Measurements from ENCODE around the gene SENP2. TPM values are rescaled to one million over a fixed set of nuclear protein-coding genes. Genes with fewer than 3 reads are reported as not detected.
"Not testable (repeated sequence)": the region's sequence is repeated elsewhere in the genome, so short reads cannot be mapped to it uniquely, and the experiment has no call there.

SENP2 gene
- polyA plus RNA-seq (ENCODE audit: insufficient read length), result 35.3 TPM

DNA sequence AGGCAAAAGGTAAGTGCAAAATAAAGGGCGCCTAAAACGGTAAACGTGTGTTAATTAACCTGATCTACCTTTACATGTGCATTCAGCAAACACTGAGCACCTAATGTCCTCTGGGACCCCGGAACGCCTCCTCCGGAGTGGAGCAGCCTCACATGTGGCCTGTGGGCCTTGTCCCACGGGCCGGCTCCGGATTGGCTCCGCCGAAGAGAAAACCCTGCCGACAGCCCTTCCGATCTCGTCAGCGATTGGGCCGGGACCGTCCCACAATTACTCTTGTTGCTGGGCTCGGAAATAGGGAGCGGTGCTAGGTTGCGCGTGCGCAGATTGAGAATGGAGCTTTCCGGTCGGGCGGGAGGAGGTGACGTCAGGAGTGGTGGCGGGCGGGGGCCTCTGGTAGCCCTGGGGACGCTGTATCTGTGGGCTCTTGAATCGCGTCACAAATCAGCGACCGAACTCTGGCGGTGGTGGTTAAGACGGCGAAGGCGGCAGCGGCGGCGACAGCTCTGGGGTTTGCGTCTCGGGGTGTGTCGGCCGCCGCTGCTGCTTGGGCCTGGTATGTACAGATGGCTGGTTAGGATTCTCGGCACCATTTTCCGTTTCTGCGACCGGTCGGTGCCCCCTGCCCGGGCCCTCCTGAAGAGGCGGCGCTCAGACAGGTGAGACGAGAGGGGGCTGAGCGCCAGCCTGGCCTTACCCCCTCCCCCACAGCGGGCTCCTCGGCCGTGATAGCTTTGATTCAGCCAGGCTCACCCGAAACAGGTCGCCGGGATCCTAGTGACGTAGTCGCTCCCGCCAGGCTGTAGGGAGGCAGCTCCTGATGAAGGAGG is at the start of gene SENP2:
Gene SENP2, plus strand, starts transcription at position 437 of the 827 bp plus-strand sequence. Its CDS starts 119 bp downstream, at position 556.
- peak; percentile 99 for DNase-seq

DNA sequence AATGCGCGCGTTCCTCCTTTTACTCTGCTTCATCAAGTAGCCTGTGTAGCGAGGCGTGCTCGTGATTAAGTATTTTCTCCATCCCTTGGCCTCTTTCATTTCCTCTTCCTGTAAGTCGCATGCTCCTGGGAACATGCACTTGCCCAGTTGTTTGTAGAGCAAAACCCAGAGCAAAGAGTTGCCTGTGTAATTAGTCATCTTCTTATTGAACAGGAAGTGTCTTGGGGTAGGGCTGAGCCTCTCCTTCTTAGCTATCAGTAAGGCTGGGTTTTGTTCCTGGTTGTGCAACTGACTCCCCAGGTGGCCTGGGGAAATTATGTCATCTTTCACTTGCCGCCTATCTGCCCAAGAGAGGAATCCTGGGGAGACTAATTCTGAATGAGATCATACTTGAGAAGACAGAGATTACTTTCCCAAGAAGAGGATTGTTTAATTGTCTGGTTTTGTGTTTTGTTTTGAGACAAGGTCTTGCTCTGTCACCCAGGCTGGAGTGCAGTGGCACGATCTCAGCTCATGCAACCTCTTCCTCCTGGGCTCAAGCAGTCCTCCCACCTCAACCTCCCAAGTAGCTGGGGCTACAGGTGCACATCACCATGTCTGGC is 48.6 kb upstream of the SENP2 start:
- peak; percentile 10 for DNase-seq

DNA sequence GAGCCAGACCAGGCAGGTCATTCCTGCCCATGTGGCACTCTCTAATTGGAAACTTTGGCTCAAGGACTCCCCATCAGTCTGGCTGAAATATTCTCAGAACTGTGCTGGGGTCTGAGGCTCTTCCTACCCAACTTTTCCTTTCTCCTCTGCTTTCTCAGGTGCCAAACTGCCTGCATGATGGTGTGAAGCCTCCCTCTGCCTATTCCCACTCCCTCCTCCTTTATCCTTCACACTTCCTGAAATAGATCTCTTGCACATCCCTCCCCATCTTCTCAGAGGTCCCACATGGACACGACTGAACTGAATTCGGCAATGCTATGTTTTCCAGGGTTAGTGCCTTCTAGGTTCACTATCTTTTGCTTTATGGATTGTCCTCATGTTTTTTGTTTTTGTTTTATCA is 46.2 kb upstream of the SENP2 start:
- no peak for DNase-seq

DNA sequence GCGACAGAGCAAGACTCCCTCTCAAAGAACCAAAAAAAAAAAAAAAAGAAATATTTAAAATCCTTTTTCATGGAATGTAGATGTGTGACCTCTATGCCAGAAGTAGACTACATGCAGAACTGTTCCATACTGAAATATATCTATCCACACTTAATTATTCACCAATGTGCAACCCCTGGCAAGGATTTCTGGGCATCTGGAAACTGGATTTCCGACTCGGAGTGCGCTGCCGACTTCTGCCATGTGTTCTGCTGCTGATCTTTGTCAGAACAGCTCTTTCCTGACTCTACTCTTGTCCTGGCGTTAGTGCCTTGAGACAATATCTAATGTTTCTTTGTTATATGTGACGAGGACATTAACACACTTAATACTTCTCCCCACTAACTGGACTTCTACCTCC is 45.4 kb upstream of the SENP2 start:
- peak; percentile 15 for DNase-seq

DNA sequence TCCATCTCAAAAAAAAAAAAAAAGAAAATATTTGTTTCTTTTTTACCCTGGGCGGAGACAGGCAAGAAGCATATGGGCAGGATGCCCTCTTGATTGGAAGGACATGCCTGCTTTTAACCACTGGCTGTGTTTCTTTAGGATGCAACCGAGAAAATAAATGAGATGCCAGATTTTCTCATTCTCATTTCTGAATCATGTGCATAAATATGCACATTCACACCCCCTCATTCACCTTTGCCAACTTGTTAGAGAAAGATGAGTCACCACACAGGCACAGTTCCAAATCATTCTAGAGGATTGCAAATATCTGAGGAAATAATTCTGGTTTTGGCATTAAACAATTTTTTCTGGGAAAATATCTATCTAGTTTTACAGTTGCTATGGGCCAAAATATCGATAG is 37.0 kb upstream of the SENP2 start:
- DNase-seq, result peak; percentile 76

- no peak for DNase-seq
Measured at GRCh38 chr3:185549651-185550111, 36.4 kb upstream of the SENP2 start.

GRCh38 chr3:185552358-185552877 is 33.7 kb upstream of the SENP2 start, which contains the start of gene LIPH:
Gene LIPH (minus strand): TSS chr3:185552588. CDS start chr3:185552471, 117 bp downstream.
- no peak for DNase-seq

- no peak for DNase-seq
Measured at GRCh38 chr3:185555101-185555501, 31.0 kb upstream of the SENP2 start.

DNA sequence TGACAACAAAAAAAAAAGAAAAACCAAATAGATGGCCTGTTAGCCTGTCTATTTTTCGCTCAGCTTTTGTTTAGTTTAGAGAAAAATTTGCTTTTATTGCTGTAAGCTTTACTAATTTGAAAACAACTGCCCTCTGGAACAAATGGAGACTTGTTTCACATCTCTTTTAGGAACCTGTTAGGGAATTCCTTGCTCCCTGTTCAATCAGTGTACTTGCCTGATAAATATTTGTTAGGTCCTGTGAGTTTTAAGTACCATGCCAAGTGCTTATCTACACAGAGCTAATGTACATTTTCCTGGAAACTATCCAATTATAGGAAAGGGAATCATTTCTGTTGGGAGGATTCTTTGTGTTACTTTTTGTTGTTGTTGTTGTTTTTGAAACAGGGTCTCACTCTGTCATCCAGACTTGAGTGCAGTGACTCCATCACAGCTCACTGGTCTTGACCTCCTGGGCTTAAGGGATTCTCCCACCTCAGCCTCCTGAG is 30.2 kb upstream of the SENP2 start:
- DNase-seq, result no peak

DNA sequence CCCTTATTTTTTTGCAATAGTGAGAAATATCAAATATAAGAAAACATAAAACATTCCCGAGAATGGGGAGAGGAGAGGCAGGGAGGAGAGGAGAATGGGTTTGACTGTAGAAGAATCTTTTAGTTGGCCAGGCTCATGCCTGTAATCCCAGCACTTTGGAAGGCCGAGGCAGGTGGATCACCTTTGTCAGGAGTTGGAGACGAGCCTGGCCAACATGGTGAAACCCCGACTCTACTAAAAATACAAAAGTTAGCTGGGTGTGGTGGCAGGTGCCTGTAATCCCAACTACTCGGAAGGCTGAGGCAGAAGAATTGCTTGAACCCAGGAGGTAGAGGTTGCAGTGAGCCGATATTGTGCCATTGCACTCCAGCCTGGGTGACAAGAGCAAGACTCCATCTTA is 29.5 kb upstream of the SENP2 start:
- not testable (repeated sequence) for DNase-seq

GRCh38 chr3:185558395-185558794 is 27.7 kb upstream of the SENP2 start:
- DNase-seq, result no peak

- DNase-seq, result no peak
Measured at GRCh38 chr3:185559706-185560090, 26.4 kb upstream of the SENP2 start.

- DNase-seq, result no peak
Measured at GRCh38 chr3:185560676-185561075, 25.4 kb upstream of the SENP2 start.

GRCh38 chr3:185561374-185561943 is 24.6 kb upstream of the SENP2 start:
- no peak for DNase-seq

- DNase-seq, result no peak
Measured at GRCh38 chr3:185561958-185562357, 24.1 kb upstream of the SENP2 start.

DNA sequence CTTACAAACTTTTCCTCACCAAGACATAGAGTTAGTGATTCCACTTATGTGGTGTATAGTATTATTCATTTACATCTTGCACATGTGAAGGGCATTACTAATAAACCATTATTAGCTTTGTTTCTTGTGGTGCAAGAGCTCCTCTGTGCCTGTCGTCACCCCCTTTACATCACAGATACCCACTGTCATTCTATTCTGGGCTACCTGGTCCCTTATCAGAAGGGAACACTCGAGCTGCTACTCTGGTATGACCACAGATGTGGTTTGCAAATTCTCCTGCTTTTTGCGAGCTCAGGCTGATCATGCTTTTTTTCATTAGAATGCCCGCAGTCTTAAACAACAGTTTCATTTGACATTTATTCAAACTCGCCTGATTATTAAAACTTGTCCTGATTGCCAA is 13.9 kb upstream of the SENP2 start:
- DNase-seq, result no peak

DNA sequence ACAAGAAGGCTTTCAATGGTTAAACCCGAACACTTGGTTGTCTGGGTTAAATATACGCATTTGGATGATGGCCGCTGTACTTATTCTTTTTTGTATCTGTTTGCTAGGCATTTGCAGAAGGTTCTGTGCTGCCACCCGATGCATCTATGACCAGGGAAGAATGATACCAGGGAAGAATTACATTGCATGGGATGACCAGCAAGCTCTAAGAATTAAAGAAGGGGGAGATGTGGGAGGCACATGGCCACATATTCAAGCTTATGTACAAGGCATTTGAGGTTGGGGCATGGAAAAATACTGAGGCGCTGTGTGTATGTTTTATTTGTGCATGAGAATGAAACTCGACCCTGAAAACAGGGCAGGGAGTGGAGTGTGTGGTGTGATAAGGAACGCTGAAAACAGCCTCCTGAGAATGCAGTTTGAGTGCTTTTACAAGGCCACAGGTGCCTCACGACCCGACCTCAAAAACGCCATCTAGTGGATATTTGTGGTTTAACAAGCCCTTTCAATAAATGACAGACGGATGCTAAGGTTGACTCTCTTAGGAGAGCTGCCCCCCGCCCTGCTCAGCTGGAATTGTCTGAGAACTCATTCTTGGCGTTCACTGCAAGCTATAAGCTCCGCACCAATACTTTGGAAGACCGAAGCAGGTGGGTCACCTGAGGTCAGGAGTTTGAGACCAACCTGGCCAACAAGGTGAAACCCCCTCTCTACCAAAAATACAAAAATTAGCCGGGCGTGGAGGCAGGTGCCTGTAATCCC is 10.8 kb upstream of the SENP2 start:
- not testable (repeated sequence) for DNase-seq

GRCh38 chr3:185582236-185582635 is 3.9 kb upstream of the SENP2 start:
- DNase-seq, result no peak

- no peak for DNase-seq
Measured at GRCh38 chr3:185582871-185583270, 3.2 kb upstream of the SENP2 start.

DNA sequence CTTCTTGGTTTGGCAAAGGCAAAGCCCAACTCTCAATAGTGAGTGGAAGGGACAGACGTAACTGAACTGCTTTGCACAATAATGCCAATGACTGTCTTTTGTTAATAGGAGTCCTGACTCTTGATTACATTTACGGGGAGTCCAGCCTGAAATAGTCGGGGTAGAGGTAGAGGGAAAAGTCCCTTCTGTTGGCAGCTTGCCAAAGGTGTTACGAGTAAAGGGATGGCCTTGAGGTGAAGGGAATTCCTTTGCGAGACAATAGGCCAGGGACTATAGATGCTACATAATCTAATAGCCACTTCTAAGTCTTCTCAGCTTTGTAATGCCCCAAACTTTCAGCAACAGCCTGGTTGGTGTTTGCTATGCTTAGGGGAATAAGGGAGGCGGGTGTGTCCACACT is 2.2 kb upstream of the SENP2 start:
- DNase-seq, result no peak

- no peak for DNase-seq
Measured at GRCh38 chr3:185584686-185585085, 1.4 kb upstream of the SENP2 start.

DNA sequence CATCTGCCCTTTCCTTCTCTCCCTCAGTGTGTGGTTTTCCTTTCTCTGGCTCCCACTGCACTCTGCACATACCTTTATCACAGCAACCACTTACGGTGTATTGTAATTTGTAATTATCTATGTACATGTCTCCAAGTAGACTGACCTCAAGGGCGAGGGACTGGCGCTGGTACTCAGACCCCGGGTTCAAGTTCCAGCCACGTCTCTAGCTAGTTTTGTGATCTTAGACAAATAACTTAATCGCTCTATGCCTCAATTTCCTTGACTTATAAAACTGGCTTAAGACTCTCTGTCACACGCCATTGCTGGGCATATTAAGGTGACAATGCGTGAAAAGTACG is 607 bp upstream of the SENP2 start:
- DNase-seq, result no peak

- no peak for DNase-seq
Measured at GRCh38 chr3:185586686-185587039, 568 bp downstream of the SENP2 start.

All from hindlimb muscle (tissue), 1 donor.